T follicular helper cell (primary cell): ENCODE measurements around the gene BCR.
"Not testable (repeated sequence)": the region's sequence is repeated elsewhere in the genome, so short reads cannot be mapped to it uniquely, and the experiment has no call there.

ENCODE experiments used
- DNase-seq: peaks from one replicate; pipeline ENCODE4 v3.0.0-alpha.2; 2020; ENCODE audit warnings: low read depth
- total RNA-seq, 2 experiments: gene quantifications; one replicate each; lab custom pipeline; 2026; lab: John Stamatoyannopoulos, UW

Gene BCR
- total RNA-seq: 94.4 to 170 reads per million in 2 experiments

DNA sequence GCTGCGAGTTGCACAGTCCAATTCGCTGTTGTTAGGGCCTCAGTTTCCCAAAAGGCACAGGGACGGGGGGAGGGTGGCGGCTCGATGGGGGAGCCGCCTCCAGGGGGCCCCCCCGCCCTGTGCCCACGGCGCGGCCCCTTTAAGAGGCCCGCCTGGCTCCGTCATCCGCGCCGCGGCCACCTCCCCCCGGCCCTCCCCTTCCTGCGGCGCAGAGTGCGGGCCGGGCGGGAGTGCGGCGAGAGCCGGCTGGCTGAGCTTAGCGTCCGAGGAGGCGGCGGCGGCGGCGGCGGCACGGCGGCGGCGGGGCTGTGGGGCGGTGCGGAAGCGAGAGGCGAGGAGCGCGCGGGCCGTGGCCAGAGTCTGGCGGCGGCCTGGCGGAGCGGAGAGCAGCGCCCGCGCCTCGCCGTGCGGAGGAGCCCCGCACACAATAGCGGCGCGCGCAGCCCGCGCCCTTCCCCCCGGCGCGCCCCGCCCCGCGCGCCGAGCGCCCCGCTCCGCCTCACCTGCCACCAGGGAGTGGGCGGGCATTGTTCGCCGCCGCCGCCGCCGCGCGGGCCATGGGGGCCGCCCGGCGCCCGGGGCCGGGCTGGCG is at the start of gene BCR:
BCR (plus strand) TSS at position 209 of the 592 bp plus-strand sequence. CDS start 452 bp downstream, outside the sequence.
- peak; percentile 52 for DNase-seq

DNA sequence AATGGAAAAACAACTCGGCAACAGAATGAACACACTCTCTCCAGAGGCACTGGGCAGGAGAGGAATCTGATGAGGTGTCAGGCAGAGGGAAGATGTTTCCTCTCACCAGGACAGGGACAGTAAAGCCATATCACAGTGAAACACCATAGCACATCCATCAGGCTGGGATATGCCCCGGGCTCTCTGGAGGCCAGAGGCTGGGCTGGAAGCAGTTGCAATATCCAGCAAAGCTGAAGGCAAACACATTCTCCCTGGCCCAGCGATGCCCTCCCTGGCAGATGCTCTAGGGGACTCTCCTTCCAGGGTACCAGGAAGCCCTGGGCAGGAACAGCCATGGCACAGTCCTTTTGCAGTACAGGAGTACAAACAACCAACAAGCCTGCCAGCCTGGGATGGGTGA is 49.6 kb upstream of the BCR start:
- no peak for DNase-seq

DNA sequence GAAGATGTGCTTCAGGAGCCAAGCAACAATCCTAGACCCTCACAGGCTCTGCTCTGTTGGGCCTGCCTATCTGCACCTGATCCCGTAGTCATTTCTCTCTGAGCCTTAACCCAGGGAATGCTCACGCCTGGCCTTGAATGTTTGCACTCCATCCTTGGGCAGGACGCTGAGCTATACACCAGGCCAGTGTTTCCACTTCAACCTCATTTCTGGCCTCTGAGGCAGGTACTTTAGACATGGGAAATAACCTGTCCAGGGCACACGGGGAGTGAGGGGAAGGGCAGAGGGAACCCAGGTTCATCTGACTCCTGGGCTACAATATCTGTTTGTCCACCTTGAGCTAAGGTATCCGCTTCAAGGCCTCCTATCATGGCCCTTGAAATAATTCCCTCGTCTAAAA is 48.4 kb upstream of the BCR start:
- DNase-seq: no peak

DNA sequence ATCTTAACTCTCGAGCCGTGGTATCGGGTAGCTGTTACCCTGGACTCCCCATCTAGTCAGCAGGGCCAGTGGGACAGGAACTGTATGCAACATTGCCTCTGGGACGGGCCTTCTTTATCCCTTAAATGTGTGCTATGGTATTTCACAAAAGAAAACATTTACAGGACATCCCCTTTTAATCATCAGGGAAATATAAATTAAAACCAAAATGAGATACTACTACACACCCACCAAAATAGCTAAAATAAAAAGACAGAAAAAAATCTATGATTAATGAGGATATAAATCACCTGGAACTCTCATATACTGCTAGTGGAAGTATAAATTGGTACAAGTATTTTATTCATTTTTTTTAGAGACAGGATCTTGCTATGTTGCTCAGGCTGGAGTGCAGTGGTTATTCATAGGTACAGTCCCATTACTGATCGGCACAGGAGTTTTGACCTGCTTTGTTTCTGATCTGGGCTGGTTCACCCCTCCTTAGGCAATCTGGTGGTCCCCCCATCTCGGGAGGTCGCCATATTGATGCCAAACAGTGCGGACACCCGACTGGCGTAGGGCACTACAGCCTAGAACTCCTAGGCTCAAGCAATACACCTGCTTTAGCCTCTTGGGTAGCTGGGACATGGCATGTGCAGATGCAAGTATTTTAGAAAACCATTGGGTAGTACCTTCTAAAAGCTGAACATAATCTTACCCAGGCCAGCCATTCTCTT is 47.8 kb upstream of the BCR start:
- DNase-seq: no peak

DNA sequence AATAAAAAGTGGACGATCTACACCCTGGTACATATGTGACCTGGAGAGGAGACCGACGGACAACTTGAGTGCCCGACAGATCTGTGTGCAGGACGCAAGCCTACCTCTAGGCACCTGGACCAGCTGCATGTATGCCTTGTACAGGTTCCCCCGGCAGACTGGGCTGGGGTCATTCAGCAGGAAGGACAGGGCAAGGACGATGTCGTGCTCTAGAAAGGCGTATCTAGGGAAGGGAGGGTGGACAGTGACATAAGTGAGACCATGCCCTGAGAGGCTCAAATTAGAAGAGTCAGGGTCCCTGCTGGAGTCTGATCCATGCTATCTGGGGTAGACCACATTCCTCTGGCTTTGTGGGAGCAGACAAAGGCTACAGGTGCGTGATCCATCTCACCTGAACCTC is 46.4 kb upstream of the BCR start:
- no peak for DNase-seq

DNA sequence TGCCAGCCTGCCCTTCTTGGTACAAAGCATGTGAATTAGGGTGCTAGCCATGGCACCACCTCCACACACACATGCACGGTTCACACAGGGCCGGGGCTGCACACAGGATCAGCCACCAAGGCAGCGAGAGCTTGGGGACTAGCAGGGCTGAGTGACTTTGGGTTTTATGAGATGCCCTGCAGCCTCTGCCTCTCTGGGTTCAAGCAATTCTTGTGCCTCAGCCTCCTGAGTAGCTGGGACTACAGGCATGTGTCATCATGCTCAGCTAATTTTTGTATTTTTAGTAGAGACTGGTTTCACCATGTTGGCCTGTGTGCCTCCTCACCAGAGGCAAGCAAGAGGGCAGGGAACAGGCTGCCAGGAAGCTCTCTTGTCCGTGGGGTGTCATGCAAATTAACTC is 43.3 kb upstream of the BCR start:
- DNase-seq: not testable (repeated sequence)

DNA sequence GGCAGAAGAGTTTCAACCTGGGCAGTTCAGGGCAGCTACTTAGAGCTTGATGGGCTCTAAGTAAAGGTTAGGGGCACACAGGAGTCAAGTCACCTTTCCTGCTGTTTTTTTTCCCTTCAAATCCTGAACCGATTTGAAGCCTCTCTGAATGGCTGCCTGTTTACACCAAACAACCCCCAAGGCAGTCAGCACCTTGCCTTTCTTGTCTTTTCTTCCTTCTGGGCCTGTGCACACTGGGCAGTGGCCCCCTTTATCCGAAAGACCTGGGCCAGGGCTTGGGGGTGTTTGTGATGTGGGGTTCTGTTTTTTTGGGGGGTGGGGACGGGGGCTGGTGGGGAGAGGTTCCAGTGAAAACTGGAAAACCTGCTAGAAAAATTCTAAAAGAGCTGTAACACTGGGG is 42.8 kb upstream of the BCR start:
- no peak for DNase-seq

DNA sequence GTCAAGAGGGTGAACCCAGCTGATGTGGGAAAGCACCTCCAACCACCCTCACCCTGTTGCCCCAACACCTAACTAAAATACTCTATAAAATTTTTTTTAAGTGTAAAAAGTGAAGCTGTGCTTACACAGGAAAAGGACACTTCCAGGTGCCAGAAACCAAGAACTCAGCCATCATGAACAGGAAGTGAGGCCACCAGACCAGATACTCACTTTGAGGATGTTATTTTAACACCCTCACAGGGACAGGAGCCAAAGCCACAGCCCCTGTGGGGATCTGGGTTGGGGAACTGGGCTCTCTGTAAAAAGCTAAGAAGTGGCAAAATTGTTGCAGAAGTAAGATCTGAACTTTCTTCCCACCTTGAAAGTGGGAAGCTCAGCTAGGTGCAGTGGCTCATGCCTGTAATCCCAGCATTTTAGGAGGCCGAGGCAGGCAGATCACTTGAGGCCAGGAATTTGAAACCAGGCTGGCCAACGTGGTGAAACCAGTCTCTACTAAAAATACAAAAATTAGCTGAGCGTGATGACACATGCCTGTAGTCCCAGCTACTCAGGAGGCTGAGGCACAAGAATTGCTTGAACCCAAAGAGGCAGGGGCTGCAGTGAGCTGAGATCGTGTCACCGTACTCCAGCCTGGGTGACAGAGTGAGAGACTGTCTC is 42.3 kb upstream of the BCR start:
- no peak for DNase-seq

DNA sequence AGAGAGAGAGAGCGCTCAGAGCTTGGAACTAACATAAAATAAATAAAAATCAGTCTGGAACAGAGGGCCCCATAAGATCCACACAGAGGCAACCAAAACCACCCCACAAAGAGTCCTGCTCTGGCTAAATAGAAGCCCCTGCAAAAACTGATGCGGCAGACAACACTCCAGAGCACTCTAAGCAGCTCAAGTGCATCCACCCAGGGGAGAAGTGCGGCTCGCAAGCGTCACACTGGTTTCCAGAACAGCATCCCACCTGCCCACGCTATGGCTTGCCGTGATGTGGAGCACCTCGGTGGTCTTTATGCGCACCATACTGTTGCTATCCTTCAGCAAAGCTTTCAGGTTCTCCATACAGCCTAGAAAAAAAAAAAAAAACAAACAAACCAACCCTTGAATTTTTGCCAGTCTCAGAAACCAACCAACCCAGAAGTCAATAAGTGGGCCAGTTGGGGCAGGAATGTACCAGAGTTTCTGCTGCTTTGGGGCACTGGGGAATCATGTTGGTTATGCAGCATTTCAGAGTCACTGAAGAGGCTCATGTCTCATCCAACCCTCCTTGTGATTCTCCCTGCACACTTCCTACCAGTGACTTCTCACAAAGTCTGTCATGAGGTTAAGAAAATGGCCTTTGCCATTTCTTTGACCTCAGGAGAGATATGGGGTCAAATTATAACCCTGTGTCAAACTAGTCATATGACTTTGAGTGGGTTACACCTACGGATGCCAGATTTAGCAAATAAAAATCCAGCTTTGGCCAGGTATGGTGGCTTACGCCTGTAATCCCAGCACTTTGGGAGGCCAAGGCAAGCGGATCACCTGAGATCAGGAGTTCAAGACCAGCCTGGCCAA is 41.5 kb upstream of the BCR start:
- DNase-seq: no peak

DNA sequence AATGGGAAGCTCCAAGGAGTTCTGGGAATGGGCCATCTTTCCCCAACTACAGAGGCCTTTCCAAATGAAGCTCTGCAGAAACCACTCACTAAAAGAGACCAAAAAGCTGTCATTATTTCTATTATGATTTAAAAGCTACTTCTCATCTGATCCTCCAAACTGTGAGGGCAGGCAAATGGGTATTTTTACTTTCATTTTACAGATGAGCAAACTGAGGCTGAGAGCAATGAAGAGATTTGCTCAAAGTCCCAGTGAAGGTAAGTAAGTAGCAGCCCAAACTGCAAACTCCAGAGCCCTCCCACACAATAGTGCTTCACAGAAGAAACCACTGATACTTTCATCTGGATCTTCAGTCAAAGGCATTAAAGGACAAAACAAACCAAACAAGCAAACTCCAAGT is 39.9 kb upstream of the BCR start:
- DNase-seq: no peak

DNA sequence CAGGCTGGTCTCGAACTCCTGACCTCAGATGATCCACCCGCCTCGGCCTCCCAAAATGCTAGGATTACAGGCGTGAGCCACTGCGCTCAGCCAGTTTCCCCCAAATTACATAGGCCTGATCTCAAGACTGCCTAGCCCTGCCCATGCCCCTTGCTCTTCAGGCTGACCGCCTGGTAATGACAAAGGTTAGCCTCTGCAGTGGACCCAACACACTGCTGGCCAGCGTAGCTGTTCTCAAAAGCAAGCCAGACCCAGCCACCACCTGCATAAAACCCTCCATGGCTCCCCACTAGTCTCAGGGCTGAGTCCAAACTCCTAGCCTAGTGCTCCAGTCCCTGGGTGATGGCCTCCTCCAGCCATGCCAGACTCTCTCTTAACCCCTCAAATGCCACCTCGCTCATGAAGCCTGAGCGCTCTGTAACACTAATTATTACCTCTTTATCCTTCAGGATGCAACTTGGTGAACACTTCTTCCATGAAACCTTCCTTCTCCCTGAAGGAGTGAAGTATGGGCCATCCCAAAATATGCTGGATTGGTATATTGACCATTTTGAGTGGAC is 37.7 kb upstream of the BCR start:
- DNase-seq: no peak

DNA sequence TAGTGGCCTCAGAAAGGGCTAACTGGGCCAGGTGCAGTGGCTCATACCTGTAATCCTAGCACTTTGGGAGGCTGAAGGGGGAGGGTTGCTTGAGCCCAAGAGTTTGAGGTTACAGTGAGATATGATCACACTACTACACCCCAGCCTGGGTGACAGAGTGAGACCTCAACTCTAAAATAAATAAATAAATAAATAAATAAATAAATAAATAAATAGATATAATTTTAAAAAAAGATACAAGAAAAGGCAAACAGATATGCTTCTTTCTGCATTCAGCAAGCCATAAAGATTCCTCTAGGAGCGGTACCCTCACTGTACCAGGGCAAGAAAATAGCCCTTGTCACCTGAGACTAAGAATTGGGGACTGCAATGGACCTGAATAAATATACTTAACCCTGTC is 37.2 kb upstream of the BCR start:
- DNase-seq: no peak

DNA sequence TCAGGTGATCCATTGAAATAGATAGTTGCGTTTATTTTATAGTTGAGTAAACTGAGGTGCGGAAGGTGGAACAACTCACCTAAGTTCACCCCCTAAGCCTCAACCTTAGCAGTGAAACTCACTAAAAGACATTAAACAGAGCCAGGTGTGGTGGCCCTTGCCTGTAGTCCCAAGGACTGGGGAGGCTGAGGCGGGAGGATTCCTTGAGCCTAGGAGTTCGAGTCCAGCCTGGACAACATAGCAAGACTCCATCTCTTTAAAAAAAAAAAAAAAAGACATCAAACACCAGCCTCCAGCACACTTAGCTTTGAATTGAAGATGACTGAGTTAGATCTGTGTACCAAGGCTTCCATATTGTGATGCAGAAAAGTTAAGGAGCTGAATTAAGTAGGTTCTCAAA is 35.9 kb upstream of the BCR start:
- DNase-seq: no peak

DNA sequence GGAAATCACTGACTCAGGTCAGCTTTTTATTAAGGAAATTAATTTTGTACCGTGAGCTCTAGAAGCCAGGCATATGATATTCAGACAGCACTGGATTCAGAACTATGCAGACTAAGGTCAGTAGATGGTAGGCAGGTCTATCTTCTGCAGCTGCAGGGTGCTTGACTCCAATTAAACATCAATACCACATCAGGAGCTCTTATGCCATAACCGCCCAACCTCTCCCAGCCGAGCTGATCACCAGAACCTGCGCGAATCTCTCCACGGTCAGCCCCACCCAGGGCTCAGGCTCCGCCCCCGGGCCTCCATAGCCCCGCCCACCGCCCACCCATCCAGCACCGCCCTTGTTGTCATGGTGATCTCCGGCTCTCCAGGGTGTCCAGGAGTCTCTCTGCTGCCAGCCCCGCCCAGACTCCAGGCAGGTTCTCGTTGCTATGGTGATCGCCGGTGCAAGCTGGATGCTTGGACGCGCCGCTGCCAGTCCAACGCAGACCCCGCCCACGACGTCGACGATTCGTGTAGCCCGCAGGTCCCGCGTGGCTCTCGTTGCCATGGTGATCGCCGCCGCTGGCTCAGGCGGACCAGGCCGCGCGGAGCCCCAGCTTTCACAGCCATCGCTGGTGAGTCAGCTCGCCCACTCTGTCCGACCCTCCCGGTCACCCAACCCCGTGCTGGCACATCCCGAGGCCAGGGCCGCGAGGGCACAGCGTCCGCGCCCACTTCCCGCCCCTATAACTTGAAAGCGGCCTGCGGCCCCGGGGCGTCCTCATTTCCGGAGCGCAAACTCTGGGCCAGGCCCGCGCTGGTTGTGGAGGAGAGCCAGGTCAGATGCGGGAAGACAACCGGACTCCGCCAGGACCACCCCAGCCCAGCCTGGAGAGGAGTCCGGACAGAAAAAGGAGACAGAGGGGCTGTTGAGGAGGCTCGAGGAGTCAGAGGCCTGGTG is 35.1 kb upstream of the BCR start, which contains the start of gene RAB36:
RAB36 (plus strand) TSS at position 546 of the 946 bp plus-strand sequence. CDS start 1,140 bp downstream, outside the sequence.
- peak; percentile 89 for DNase-seq

DNA sequence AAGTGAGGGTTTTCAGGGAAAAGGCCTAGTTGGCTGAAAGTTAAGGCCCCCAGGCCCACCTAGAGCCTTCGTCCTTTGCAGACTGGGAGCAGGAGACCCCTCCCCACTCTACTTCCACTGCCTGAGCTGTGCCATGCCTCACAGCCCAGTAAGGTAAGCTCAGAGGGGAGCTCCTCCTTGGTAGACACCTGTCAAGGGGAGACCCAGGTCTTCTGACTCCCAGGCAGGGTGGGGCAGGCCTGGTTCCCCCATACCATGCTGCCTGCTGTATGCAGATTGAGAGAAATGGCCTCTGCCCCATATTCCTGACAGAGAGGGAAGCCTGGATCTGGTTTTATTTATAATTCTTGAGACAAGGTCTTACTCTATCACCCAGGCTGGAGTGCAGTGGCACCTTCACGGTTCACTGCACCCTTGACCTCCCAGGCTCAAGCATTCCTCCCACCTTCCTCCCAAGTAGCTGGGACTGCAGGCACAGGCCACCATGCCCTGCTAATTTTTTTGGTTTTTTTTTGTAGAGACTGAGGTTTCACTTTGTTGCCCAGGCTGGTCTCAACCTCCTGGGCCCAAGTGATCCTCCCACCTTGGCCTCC is 34.3 kb upstream of the BCR start:
- no peak for DNase-seq

DNA sequence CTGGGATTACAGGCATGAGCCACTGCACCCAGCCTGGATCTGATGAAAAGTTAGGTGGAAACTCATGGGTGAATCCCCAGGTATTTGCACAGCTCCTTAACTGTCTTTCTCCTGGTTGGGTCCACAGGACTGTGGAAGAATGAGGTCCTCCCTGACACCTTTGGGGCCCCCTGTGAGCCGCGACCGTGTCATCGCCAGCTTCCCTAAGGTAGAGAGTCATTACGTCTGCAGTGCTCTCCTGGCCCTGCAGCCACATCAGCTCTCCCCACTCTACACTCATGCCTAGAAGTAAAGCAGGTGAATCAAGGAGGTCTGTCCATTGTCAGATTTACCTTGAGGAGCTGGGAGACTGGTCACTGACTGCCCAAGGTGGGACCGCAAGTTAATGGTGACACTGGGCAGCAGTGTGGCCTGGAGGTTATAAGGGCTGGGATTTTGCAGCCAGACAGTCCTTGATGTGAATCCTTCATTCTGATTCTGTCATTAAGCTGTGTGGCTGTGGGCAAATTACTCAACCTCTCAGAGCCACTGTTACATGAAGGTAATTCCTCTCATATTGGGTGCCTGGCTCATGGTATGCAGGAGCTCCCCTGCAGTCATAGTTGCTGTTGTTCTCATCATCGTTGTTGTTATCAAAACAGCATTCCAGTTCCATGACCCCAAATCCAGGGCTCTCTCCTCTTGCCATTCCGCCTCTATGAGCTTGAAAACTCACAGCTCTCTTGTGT is 33.7 kb upstream of the BCR start:
- DNase-seq: no peak

DNA sequence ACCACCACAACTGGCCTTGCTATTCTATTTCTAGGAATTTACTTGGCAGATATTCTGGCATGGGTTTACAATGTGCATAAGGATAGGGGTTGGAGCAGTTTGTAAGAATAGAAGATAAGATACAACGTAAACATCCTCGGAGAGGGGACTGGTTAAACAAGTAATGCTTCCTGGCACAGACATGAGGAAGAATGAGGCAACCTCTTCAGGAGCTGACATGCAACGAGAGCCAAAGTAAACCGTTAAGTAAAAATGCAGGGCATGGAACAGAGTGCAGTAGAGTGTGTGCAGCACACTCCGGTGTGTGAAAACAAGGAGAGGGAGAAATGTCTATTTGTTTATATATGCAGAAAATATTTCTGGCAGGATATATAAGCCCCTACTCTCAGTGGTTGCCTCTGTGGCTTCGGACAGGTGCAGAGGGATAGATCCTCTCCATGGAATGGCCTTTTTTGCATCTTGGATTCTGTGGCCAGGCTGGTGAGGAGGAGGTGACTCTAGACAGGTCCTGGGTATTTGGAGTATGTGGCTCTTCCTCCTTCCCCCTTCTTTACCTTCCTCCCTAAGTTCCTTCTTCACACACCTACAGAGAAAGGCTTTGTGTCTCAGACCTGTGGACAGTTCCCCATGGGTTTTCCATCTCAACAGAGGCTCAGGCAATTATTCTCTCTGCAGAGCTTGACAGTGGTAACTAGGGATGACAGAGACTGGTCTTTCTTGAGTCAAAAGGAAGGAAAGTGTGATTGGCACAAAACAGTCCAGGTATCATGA is 32.5 kb upstream of the BCR start:
- no peak for DNase-seq

DNA sequence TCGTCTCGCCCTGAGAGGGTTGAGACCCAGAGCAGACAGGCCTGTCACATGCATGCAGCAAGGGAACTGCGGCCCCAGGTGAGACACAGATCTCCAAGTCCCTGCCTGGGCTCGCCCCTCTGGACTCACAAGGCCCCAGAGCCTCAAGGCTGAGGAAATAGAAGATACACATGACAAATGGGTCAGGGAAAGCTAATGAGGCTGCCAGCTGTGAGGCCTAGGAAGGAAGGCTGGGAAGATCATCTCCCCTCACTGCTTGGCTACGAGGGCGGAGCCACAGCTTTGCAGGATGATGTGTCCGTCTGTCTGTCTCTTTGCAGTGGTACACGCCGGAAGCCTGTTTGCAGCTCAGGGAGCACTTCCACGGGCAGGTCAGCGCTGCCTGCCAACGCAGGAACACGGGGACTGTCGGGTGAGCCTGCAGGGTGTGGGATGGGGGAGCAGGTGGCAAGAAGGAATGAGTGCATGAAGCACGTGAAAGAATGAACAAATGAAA is 30.5 kb upstream of the BCR start:
- DNase-seq: no peak

DNA sequence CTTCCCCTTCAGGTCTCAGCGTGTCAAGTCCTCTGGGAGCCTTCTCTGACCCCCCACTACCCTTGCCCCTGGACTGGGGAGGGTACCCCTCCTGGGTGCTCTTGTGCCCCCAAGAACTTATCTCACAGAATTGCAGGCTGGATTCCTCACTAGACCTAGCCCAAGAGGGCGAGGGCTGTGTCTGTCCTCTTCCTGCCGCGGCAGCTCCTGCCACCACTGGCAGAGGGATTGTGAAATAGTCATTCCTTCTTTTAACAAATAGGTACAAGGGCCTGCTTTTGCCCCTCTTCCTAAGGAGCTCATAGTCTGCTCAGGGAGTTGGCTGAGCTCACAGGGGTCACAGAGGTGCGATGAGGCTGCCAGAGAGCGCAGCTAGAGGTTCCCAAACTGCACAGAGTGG is 29.5 kb upstream of the BCR start:
- DNase-seq: no peak
